Right lobe of liver (tissue), 6 donors: ENCODE results near the gene RASA2. TPM values are rescaled to one million over a fixed set of nuclear protein-coding genes. Genes with fewer than 3 reads are reported as not detected.
A peak's percentile ranks its signal among the peaks of the same experiment; 100 is the strongest.

Experiments
- ATAC-seq, 4 donors: fragments of 200-7000 bp; cut with Tn5 transposase; one replicate each; pipeline ENCODE4 v1.9.1; 2020; ENCODE audit warnings: mild to moderate bottlenecking in 4 of 4, moderate library complexity in 4 of 4
- DNase-seq, 3 donors: peaks; one replicate each; pipeline ENCODE4 v3.0.0-alpha.2; 2020
- H3K27ac ChIP-seq, 3 donors: fragments of 200-600 bp; one replicate each; pipeline ENCODE4 v1.8.0; 2022
- H3K27me3 ChIP-seq, 2 donors: fragments of 200-600 bp; one replicate each; pipeline ENCODE4 v1.8.0; 2022
- H3K36me3 ChIP-seq, 4 donors: fragments of 200-600 bp; sonication (generic) in 1 of 4; one replicate each; pipeline versions ENCODE4 v1.5.1 to v1.8.0; 2017 to 2022; ENCODE audit warnings: control low read depth in 1 of 4
- H3K4me1 ChIP-seq, 4 donors: fragments of 200-600 bp; sonication (generic) in 1 of 4; one replicate each; pipeline versions ENCODE4 v1.5.1 to v1.8.0; 2017 to 2022; ENCODE audit warnings: control low read depth in 1 of 4
- H3K4me3 ChIP-seq, 3 donors: fragments of 200-600 bp; one replicate each; pipeline ENCODE4 v1.8.0; 2022
- H3K9me3 ChIP-seq, 4 donors: fragments of 200-600 bp; sonication (generic) in 1 of 4; one replicate each; pipeline versions ENCODE4 v1.5.1 to v1.8.0; 2017 to 2022; ENCODE audit warnings: control low read depth in 1 of 4
- POLR2A ChIP-seq: fragments of 450-650 bp; IDR thresholded peaks from one replicate; pipeline ENCODE4 v1.6.1; 2017; ENCODE audit warnings: antibody characterized with exemption, mild to moderate bottlenecking
- WGBS: methylation state at CpG from one replicate; pipeline ENCODE4 v1.1.6; 2018; ENCODE audit warnings: low coverage, low lambda C conversion rate; ENCODE audit not compliant: insufficient coverage; ENCODE audit errors: missing lambda C conversion rate; 5-methylcytosine and 5-hydroxymethylcytosine counted together
- intact Hi-C, 2 donors: fragments of 100-400 bp; cut with DNase I; formaldehyde crosslinking; loops; one replicate each; pipeline versions ENCODE4 v1.11.2 to v1.14.1; 2022
- total RNA-seq, 6 experiments: library from RNA; depleted of rRNA in 2 of 6; stranded (reverse); fragments of >200 nt in 2 of 6; fragmentation: NEBNext Ultra II Directional in 3 of 6; extraction: Animal tissue kit (Norgen Biotek cat#: 25700) in 3 of 6; gene quantifications; one replicate each; pipeline versions ENCODE4 v1.1.0 to v1.2.4, GENCODE V29; 2016 to 2023
- TF ChIP-seq, protein P1 (sequence below), 4 donors: fragments of 200-600 bp in 3 of 4; fragments of 450-650 bp in 1 of 4; IDR thresholded peaks; one replicate each; pipeline versions ENCODE4 v1.5.1 to v1.8.0; 2016 to 2022; ENCODE audit warnings: antibody characterized with exemption in 4 of 4, mild to moderate bottlenecking in 2 of 4
- donor health status: DM: no; HTN: yes; CAD: no.
- donor health status: DM: no; HTN: no; CAD: no.
- donor health status: DM: no; HTN: no; CAD: no.
- donor health status: DM: no; HTN: yes; CAD: no.
- donor health status: DM: no; HTN: yes; CAD: no.

Gene RASA2
- total RNA-seq, 6 experiments from 2014 or later, result 3.5 to 7.9 (median 5.5) TPM

DNA sequence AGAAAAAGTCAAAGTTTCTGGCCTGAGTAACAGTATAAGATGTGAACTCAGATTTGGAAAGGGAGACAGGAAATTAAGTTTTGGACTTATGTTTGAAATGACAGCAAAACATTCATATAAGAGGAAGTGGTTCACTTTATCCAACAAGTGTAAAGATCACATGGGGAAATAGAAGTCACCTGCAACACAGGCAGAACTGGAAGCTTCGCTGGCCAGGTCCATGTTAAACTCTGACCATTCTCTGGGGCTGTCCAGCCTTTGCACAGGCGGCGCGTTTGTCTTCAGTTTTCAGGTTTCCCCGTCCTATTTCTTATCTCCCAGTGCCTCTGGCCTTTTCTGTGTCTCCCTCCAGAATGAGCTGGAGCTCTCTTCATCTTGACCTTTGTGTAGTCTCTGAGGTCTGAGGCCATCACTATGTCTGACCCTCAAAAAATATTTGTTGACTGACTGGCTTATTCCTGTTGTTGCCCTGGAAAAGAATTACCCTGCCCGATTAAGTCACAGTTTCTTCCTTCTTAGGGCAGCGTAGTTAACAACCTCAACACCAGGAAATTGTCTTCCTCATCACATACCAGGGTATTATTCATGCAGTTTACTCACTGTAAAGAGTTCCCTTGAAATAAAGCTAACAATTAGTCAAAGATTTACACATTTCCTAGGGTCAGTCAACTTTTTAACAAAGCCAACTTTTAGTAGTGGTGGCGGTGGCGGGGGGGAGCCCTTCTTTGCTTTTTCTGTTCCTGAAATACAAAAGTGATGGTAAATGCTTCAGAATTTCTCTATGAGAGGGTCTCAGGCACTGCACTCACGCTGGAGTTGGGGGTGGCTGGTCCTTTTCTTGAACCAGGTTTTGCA is 959 bp upstream of the RASA2 start:
- no peaks in the 10 kb centered on the region for H3K9me3 ChIP-seq
- H3K36me3 ChIP-seq, result no peaks in the 10 kb centered on the region
- no peaks in the 10 kb centered on the region for H3K27me3 ChIP-seq
- DNase-seq, result no peak
- peak overlapping the region; percentile 8 to 30 (median 20) for H3K27ac ChIP-seq
- TF ChIP-seq, protein P1, sequence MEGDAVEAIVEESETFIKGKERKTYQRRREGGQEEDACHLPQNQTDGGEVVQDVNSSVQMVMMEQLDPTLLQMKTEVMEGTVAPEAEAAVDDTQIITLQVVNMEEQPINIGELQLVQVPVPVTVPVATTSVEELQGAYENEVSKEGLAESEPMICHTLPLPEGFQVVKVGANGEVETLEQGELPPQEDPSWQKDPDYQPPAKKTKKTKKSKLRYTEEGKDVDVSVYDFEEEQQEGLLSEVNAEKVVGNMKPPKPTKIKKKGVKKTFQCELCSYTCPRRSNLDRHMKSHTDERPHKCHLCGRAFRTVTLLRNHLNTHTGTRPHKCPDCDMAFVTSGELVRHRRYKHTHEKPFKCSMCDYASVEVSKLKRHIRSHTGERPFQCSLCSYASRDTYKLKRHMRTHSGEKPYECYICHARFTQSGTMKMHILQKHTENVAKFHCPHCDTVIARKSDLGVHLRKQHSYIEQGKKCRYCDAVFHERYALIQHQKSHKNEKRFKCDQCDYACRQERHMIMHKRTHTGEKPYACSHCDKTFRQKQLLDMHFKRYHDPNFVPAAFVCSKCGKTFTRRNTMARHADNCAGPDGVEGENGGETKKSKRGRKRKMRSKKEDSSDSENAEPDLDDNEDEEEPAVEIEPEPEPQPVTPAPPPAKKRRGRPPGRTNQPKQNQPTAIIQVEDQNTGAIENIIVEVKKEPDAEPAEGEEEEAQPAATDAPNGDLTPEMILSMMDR (IDR thresholded peaks at IDR 0.05), result no peak
- TF ChIP-seq POLR2A, result no peak
- intact Hi-C loops, result no loop called here
- peak overlapping the region; percentile 37 to 81 (median 74) for H3K4me3 ChIP-seq
- ATAC-seq, result peak in 1 of 4 donors; percentile 14
- WGBS, result 31% methylated on average over 8 of the region's 10 CpGs
- H3K4me1 ChIP-seq, result peaks cover 0 to 5% (median 0%) of the 10 kb centered on the region in 4 donors

DNA sequence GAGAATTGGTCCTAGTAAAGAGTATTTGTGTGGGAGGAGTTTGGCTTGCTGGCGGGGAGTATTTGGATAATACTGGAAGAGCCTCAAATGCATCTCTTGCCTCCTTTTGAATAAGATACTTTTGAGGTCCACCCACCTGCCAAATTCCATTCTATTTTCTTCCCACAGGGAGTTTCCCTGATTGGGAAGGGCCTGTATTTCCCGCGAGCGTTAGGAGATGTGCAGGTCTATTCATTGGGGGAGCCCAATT is 406 bp upstream of the RASA2 start:
- DNase-seq (no peak), ATAC-seq (peak in 2 of 4 donors; percentile 3 to 11)
- Histone ChIP-seq H3K9me3 (no peaks in the 10 kb centered on the region), H3K4me1 (peaks cover 0 to 5% (median 0%) of the 10 kb centered on the region in 4 donors), H3K4me3 (peak overlapping the region; percentile 37 to 81 (median 74)), H3K27me3 (no peaks in the 10 kb centered on the region), H3K36me3 (no peaks in the 10 kb centered on the region), H3K27ac (peak overlapping the region in 2 of 3 donors; percentile 8 to 30)
- intact Hi-C loops, result no loop called here
- TF ChIP-seq, protein P1 (IDR thresholded peaks at IDR 0.05), result no peak
- TF ChIP-seq POLR2A, result no peak
- WGBS, result 6% methylated on average over 2 of the region's 4 CpGs

DNA sequence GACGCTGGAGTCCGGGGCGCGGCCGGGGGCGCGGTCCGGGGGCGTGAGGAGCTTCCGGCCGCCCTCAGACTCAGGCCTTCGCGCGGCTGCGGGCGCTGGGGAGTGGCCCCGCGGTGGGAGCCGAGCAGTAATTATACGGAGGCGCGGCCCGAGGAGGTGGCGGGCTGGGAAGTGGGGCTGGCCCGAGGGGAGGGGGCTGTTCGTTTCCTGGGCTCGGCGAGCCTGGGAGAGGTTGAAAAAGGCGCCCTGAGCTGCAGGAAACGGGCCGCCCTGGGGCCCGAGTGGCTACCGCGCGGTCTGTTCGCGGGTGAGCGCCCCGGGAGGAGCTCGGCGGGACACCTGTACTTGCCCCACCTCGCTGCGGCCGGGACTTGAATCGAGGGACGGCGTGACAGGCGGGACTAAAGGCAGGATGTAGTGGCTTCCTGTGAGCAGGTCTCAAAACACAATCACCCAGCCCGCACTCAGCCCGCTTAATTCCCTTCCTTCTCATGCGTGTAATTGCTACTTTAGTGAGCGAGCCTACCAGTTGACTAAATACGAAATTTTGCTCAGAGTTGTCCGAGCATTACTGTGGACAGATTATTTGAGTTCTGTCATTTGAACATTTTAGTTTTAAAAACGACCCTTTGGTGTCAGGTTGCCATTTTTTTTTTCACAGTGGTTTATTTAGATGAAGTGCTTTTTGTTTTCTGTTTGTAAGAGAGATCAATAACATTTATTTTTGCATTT is 860 bp downstream of the RASA2 start:
- H3K4me3 ChIP-seq, result peak overlapping the region; percentile 66 to 81 (median 74)
- peaks cover 0 to 5% (median 0%) of the 10 kb centered on the region in 4 donors for H3K4me1 ChIP-seq
- H3K27ac ChIP-seq, result peak overlapping the region; percentile 75 to 87 (median 83)
- TF ChIP-seq, protein P1 (IDR thresholded peaks at IDR 0.05), result no peak
- TF ChIP-seq POLR2A, result peak; percentile 53
- under 1% methylated on average over 31 of the region's 55 CpGs for WGBS
- DNase-seq (peak; percentile 85 to 91 (median 89)), ATAC-seq (peak; percentile 82 to 87 (median 85))
- no peaks in the 10 kb centered on the region for H3K36me3 ChIP-seq
- no peaks in the 10 kb centered on the region for H3K9me3 ChIP-seq
- intact Hi-C loops, result no loop called here
- H3K27me3 ChIP-seq, result no peaks in the 10 kb centered on the region

DNA sequence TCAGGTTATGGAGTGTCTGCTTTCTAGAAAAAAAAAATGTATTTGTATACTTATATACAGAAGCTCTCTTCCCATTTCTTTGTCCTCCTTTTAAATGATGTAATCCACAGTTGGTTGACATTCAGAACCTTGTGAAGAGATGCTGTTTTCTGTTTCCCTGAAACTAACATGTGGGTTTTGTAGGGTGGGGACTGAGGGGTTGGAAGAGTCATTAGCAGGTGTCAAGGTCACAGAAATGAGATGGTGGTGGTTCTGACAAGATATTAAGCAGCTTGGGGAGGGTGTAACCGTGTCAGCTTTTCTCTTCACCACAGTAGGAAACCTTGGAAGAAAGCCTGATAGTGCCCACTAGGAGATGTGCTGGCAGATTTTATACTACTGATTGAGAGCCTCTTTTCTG is 2.4 kb downstream of the RASA2 start:
- H3K36me3 ChIP-seq, result no peaks in the 10 kb centered on the region
- H3K27ac ChIP-seq, result no peak overlapping the region
- ATAC-seq (no peak), DNase-seq (no peak)
- intact Hi-C loops, result no loop called here
- no peak overlapping the region for H3K4me3 ChIP-seq
- no peaks in the 10 kb centered on the region for H3K27me3 ChIP-seq
- no peaks in the 10 kb centered on the region for H3K9me3 ChIP-seq
- 44% methylated on average over 1 of the region's 1 CpG for WGBS
- TF ChIP-seq POLR2A, result no peak
- TF ChIP-seq, protein P1 (IDR thresholded peaks at IDR 0.05), result no peak
- peaks cover 0 to 5% (median 0%) of the 10 kb centered on the region in 4 donors for H3K4me1 ChIP-seq
